IPS DF 4.7 (cell line): ENCODE measurements around the gene TULP4.
"Not testable (repeated sequence)": the region's sequence is repeated elsewhere in the genome, so short reads cannot be mapped to it uniquely, and the experiment has no call there.

ENCODE experiments used
- DNase-seq: peaks from one replicate; pipeline ENCODE4 v3.0.0-alpha.2; 2013; ENCODE audit warnings: low spot score; ENCODE audit errors: extremely low read depth

Gene TULP4

GRCh38 chr6:158519761-158520160 is 207.5 kb downstream of the TULP4 start:
- no peak for DNase-seq

GRCh38 chr6:158520975-158521374 is 208.7 kb downstream of the TULP4 start:
- DNase-seq, result not testable (repeated sequence)

GRCh38 chr6:158521759-158522158 is 209.5 kb downstream of the TULP4 start:
- no peak for DNase-seq

- DNase-seq, result no peak
Observed at GRCh38 chr6:158522616-158523015, 210.4 kb downstream of the TULP4 start.

- DNase-seq, result no peak
Observed at GRCh38 chr6:158524311-158524710, 212.0 kb downstream of the TULP4 start.

- DNase-seq, result not testable (repeated sequence)
Observed at GRCh38 chr6:158527858-158528257, 215.6 kb downstream of the TULP4 start.

- DNase-seq, result no peak
Observed at GRCh38 chr6:158528826-158529225, 216.6 kb downstream of the TULP4 start.

GRCh38 chr6:158529629-158530028 is 217.4 kb downstream of the TULP4 start:
- DNase-seq, result no peak

- DNase-seq, result no peak
Observed at GRCh38 chr6:158531566-158531965, 219.3 kb downstream of the TULP4 start.

GRCh38 chr6:158531970-158532369 is 219.7 kb downstream of the TULP4 start:
- no peak for DNase-seq

GRCh38 chr6:158536084-158536890 is 224.0 kb downstream of the TULP4 start:
- no peak for DNase-seq

- no peak for DNase-seq
Observed at GRCh38 chr6:158536891-158537798, 224.9 kb downstream of the TULP4 start.

- no peak for DNase-seq
Observed at GRCh38 chr6:158538741-158539140, 226.5 kb downstream of the TULP4 start.

- DNase-seq, result no peak
Observed at GRCh38 chr6:158539413-158539812, 227.1 kb downstream of the TULP4 start.

GRCh38 chr6:158539881-158540280 is 227.6 kb downstream of the TULP4 start:
- DNase-seq, result no peak

GRCh38 chr6:158543606-158544185 is 231.4 kb downstream of the TULP4 start:
- DNase-seq, result no peak

GRCh38 chr6:158544428-158544827 is 232.2 kb downstream of the TULP4 start:
- no peak for DNase-seq

- DNase-seq, result no peak
Observed at GRCh38 chr6:158545043-158545966, 233.0 kb downstream of the TULP4 start.

GRCh38 chr6:158548418-158549161 is 236.3 kb downstream of the TULP4 start:
- no peak for DNase-seq
